Measurements from ENCODE around the gene COL6A6.

DNA sequence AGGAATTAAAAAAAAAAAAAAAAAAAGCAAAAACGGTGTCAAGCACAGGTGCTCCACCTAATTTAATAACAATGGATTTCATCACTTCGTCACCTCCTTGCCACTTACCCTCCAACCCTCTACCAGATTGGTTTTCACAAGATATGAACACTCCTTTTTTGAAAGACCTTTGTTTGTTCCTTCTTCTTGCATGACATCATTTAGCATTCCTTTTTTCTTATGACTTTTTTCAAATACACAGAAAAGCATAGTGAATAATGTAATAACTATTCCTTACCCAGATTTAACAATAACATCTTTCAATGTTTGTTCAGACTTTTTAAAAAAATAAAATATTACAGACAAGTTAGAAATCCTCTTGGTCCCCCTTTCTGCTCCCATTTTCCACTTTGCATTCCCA, 16.3 kb downstream of the COL6A6 start:
- TF ChIP-seq, protein P1, sequence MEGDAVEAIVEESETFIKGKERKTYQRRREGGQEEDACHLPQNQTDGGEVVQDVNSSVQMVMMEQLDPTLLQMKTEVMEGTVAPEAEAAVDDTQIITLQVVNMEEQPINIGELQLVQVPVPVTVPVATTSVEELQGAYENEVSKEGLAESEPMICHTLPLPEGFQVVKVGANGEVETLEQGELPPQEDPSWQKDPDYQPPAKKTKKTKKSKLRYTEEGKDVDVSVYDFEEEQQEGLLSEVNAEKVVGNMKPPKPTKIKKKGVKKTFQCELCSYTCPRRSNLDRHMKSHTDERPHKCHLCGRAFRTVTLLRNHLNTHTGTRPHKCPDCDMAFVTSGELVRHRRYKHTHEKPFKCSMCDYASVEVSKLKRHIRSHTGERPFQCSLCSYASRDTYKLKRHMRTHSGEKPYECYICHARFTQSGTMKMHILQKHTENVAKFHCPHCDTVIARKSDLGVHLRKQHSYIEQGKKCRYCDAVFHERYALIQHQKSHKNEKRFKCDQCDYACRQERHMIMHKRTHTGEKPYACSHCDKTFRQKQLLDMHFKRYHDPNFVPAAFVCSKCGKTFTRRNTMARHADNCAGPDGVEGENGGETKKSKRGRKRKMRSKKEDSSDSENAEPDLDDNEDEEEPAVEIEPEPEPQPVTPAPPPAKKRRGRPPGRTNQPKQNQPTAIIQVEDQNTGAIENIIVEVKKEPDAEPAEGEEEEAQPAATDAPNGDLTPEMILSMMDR (IDR thresholded peaks at IDR 0.05), result no peak
- no peak for TF ChIP-seq POLR2A (IDR thresholded peaks at IDR 0.05)

All from thyroid gland (tissue), 4 donors.